Measurements from ENCODE around the gene ARPC1B.

DNA sequence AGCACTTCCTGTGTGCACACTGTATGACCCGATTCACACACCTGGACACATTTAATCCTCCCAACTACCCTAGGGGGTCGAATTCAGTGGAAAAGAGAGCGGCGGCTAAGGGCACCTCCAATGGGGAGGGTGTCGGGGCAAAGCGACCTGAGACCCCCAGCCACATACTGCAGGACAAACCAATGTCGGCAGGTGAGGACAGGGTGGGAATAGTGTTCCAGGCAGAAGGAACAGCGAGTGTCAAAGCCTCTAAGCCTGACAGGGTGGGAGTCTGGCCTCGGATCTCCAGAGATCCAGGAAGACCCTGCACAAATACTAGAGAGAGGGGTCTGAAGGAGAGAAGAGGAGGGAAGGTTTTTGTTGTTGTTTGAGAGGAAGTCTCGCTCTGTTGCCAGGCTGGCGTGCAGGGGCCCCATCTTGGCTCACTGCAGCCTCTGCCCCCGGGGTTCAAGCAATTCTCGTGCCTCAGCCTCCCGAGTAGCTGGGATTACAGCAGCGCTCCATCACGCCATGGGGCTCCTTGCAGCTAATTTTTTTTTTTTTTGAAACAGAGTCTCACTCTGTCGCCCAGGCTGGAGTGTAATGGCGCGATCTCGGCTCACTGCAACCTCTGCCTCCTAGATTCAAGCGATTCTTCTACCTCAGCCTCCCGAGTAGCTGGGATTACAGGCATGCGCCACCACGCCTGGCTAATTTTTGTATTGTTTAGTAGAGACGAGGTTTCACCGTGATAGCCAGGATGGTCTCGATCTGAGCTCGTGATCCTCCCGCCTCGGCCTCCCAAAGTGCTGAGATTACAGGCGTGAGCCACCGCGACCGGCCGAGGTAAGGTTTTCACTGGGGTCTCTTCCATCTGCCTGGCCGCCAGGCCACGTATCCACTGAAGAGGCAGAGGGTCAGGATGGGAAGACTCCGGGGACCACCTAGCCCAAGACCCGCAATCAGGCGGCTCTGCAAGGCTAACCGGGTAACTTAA, 1.2 kb upstream of the ARPC1B start:
- TF ChIP-seq POLR2AphosphoS5 (IDR thresholded peaks at IDR 0.05; ENCODE audit: low read depth, low read length) = no peak
- no peak for TF ChIP-seq TAF1 (IDR thresholded peaks at IDR 0.05; ENCODE audit: low read depth, low read length)
- TF ChIP-seq POLR2A (IDR thresholded peaks at IDR 0.05; ENCODE audit: low read depth, low read length) = no peak
- TF ChIP-seq PAX5 (IDR thresholded peaks at IDR 0.05; ENCODE audit: insufficient read depth, low read length, severe bottlenecking) = no peak
- no peak for TF ChIP-seq SPI1 (IDR thresholded peaks at IDR 0.05; ENCODE audit: low read depth, low read length)
- no peak for TF ChIP-seq POU2F2 (IDR thresholded peaks at IDR 0.05; ENCODE audit: low read depth, low read length)

All from GM12891 (cell line).